ENCODE results near the gene SLC41A3.

GRCh38 chr3:126112531-126113237 lies 28.8 kb upstream of the SLC41A3 start:
- TF ChIP-seq CTCF (conservative IDR thresholded peaks at IDR 0.05 in 1 of 2, IDR thresholded peaks at IDR 0.05 in 1 of 2; ENCODE audit: extremely low read depth in 1 of 2, insufficient read depth in 1 of 2, low read depth in 1 of 2, low read length in 2 of 2) (no peak), EZH2 (IDR thresholded peaks at IDR 0.05; ENCODE audit: borderline replicate concordance, low read length) (no peak)

Data from mammary epithelial cell (primary cell).